SK-N-SH (cell line): Measurements from ENCODE around the gene GALM. TPM values are rescaled to one million over a fixed set of nuclear protein-coding genes. Genes with fewer than 3 reads are reported as not detected.

Experiments used
- CTCF ChIA-PET: fragments of 300-600, 350-600 bp; formaldehyde crosslinking; extraction: SDS; loops from one replicate; lab custom pipeline; 2021; lab: Yijun Ruan, JAX
- POLR2A ChIA-PET: fragments of 350-600 bp; sonication (Branson Sonifier 250); formaldehyde crosslinking; extraction: SDS; loops from one replicate; lab custom pipeline; 2020; ENCODE audit warnings: antibody characterized with exemption, inconsistent platforms; lab: Yijun Ruan, JAX
- DNase-seq: peaks from one replicate; pipeline ENCODE4 v3.0.0; 2012
- H2AFZ ChIP-seq: fragments of 200-600 bp; sonication (generic); 2 replicates; pipeline ENCODE4 v1.8.1; 2016; ENCODE audit warnings: antibody characterized with exemption, mild to moderate bottlenecking, low read depth
- H3F3A ChIP-seq: fragments of 200-600 bp; sonication (generic); replicated peaks from 2 replicates; pipeline ENCODE3; 2016; ENCODE audit warnings: antibody characterized with exemption, mild to moderate bottlenecking; ENCODE audit not compliant: insufficient read depth
- H3K27ac ChIP-seq, 2 experiments: fragments of 200-500 bp in 1 of 2; fragments of 200-600 bp in 1 of 2; sonication (Bioruptor generic) in 1 of 2; sonication (generic), shearing (Covaris generic) in 1 of 2; 2 replicates each; pipeline versions ENCODE4 v1.5.1 to v1.6.1; 2014 to 2016; ENCODE audit warnings: low read depth in 2 of 2, inconsistent platforms in 1 of 2, low read length in 1 of 2, mild to moderate bottlenecking in 1 of 2, mixed read lengths in 1 of 2
- H3K27me3 ChIP-seq: fragments of 200-600 bp; sonication (generic), shearing (Covaris generic); 2 replicates; pipeline ENCODE4 v1.6.1; 2016; ENCODE audit warnings: mixed run types; ENCODE audit not compliant: insufficient read depth
- H3K36me3 ChIP-seq, 2 experiments: fragments of 200-500 bp in 1 of 2; fragments of 200-600 bp in 1 of 2; sonication (Bioruptor generic) in 1 of 2; sonication (generic) in 1 of 2; replicated peaks in 1 of 2; 2 replicates each; pipeline versions ENCODE3 to v1.5.1; 2014 to 2016; ENCODE audit warnings: low read length in 1 of 2, mild to moderate bottlenecking in 1 of 2; ENCODE audit not compliant: insufficient read depth in 2 of 2, control insufficient read depth in 1 of 2
- H3K4me1 ChIP-seq, 2 experiments: fragments of 200-500 bp in 1 of 2; fragments of 200-600 bp in 1 of 2; sonication (Bioruptor generic) in 1 of 2; sonication (generic), shearing (Covaris generic) in 1 of 2; 2 replicates each; pipeline versions ENCODE4 v1.5.1 to v1.6.1; 2014 to 2016; ENCODE audit warnings: low read depth in 1 of 2, low read length in 1 of 2, mixed run types in 1 of 2; ENCODE audit not compliant: insufficient read depth in 2 of 2, control insufficient read depth in 1 of 2
- H3K4me2 ChIP-seq: fragments of 200-600 bp; sonication (generic), shearing (Covaris generic); 2 replicates; pipeline ENCODE4 v1.6.1; 2017; ENCODE audit warnings: mixed run types
- H3K4me3 ChIP-seq, 2 experiments: fragments of 200-500 bp in 1 of 2; fragments of 200-600 bp in 1 of 2; sonication (Bioruptor generic) in 1 of 2; sonication (generic), shearing (Covaris generic) in 1 of 2; 2 replicates each; pipeline versions ENCODE4 v1.5.1 to v1.8.1; 2014 to 2016; ENCODE audit warnings: low read depth in 2 of 2, inconsistent platforms in 1 of 2, low read length in 1 of 2, mild to moderate bottlenecking in 1 of 2, mixed read lengths in 1 of 2, moderate library complexity in 1 of 2
- H3K79me2 ChIP-seq: fragments of 200-600 bp; sonication (generic); 2 replicates; pipeline ENCODE4 v1.8.1; 2017; ENCODE audit warnings: mild to moderate bottlenecking; ENCODE audit not compliant: insufficient read depth
- H3K9ac ChIP-seq: fragments of 200-600 bp; sonication (generic); 2 replicates; pipeline ENCODE4 v1.6.1; 2017; ENCODE audit warnings: mixed run types
- H3K9me2 ChIP-seq: fragments of 200-600 bp; sonication (generic); 2 replicates; pipeline ENCODE4 v1.6.1; 2017; ENCODE audit warnings: mixed run types
- H3K9me3 ChIP-seq: fragments of 200-600 bp; sonication (generic); 2 replicates; pipeline ENCODE4 v1.6.1; 2017; ENCODE audit warnings: mixed run types, mild to moderate bottlenecking, moderate library complexity
- H4K20me1 ChIP-seq: fragments of 200-600 bp; sonication (generic); 2 replicates; pipeline ENCODE4 v1.6.1; 2017; ENCODE audit warnings: mild to moderate bottlenecking, mixed run types; ENCODE audit not compliant: insufficient read depth
- ELF1 ChIP-seq: IDR thresholded peaks from 2 replicates; pipeline ENCODE4 v1.4.0; 2012
- FOXJ3 ChIP-seq: sonication (generic); formaldehyde crosslinking; IDR thresholded peaks from 2 replicates; pipeline ENCODE4 v1.5.1; 2020; ENCODE audit warnings: mild to moderate bottlenecking, missing genetic modification reagents
- FOXM1 ChIP-seq: IDR thresholded peaks from 2 replicates; pipeline ENCODE4 v1.4.0; 2012; ENCODE audit warnings: low read depth, mild to moderate bottlenecking
- GATA2 ChIP-seq: sonication (generic); formaldehyde crosslinking; IDR thresholded peaks from 2 replicates; pipeline ENCODE4 v1.5.0; 2020; ENCODE audit warnings: mild to moderate bottlenecking, missing genetic modification reagents
- IRF3 ChIP-seq: fragments of 150-350 bp; IDR thresholded peaks from 2 replicates; pipeline ENCODE4 v1.6.1; 2016; ENCODE audit warnings: mild to moderate bottlenecking, low read depth, low read length
- MAX ChIP-seq: IDR thresholded peaks from 2 replicates; pipeline ENCODE4 v1.4.0; 2012; ENCODE audit warnings: low read depth
- MEF2A ChIP-seq: IDR thresholded peaks from 2 replicates; pipeline ENCODE4 v1.4.0; 2012; ENCODE audit warnings: low read depth, borderline replicate concordance
- MXI1 ChIP-seq: IDR thresholded peaks from 2 replicates; pipeline ENCODE4 v1.6.1; 2012; ENCODE audit warnings: mild to moderate bottlenecking, low read depth, low read length, improper control_type of control experiment
- NRF1 ChIP-seq: IDR thresholded peaks from 2 replicates; pipeline ENCODE4 v1.6.1; 2012; ENCODE audit warnings: low read depth, mild to moderate bottlenecking, low read length
- PBX3 ChIP-seq: IDR thresholded peaks from 2 replicates; pipeline ENCODE4; 2012
- RAD21 ChIP-seq: IDR thresholded peaks from 2 replicates; pipeline ENCODE4 v1.6.1; 2012; ENCODE audit warnings: mild to moderate bottlenecking, low read length
- RCOR1 ChIP-seq: fragments of 150-350 bp; IDR thresholded peaks from 2 replicates; pipeline ENCODE4 v1.6.1; 2017; ENCODE audit warnings: antibody characterized with exemption, low read length
- REST ChIP-seq: IDR thresholded peaks from 2 replicates; pipeline ENCODE4 v1.6.1; 2012; ENCODE audit warnings: mild to moderate bottlenecking, low read depth, low read length, moderate library complexity
- SIN3A ChIP-seq: IDR thresholded peaks from 2 replicates; pipeline ENCODE4 v1.6.1; 2012; ENCODE audit warnings: low read depth, mild to moderate bottlenecking, low read length, moderate library complexity, borderline replicate concordance
- USF2 ChIP-seq: fragments of 150-350 bp; IDR thresholded peaks from 2 replicates; pipeline ENCODE4 v1.6.1; 2017; ENCODE audit warnings: antibody characterized with exemption, low read length, low read depth, borderline replicate concordance
- ZBTB33 ChIP-seq: IDR thresholded peaks from 2 replicates; pipeline ENCODE4 v1.4.0; 2012; ENCODE audit warnings: low read depth, borderline replicate concordance
- WGBS: methylation state at CpG from one replicate; pipeline ENCODE4 v1.1.6; 2017; ENCODE audit warnings: low lambda C conversion rate; 5-methylcytosine and 5-hydroxymethylcytosine counted together
- polyA plus RNA-seq, 3 experiments: library from polyadenylated mRNA; depleted of rRNA; stranded (reverse); fragments of >200 nt; gene quantifications; 2 replicates each; pipeline ENCODE4 v1.2.3, GENCODE V29; 2012

Gene GALM
- polyA plus RNA-seq, 1 of the 3 experiments (the other 2 are of a cell fraction) = 17.9 TPM

GRCh38 chr2:38668779-38669479 lies 3.0 kb downstream of the GALM start:
- no peak for DNase-seq
- Histone ChIP-seq H3K9me3 (no peaks in the 10 kb centered on the region), H4K20me1 (no peaks in the 10 kb centered on the region), H3K4me1 (peaks cover 0 to 6% of the 10 kb centered on the region in 2 experiments; a peak in 1 of 4 replicates)
- TF ChIP-seq SIN3A = no peak
- no peak for TF ChIP-seq MAX
- TF ChIP-seq NRF1 = no peak
- TF ChIP-seq ELF1 = no peak
- no peak for TF ChIP-seq ZBTB33
- TF ChIP-seq REST = no peak
- no peak for TF ChIP-seq RCOR1
- TF ChIP-seq IRF3 = no peak
- TF ChIP-seq GATA2 (CRISPR knock-in tag) = no peak
- TF ChIP-seq FOXM1 = no peak
- no peak for TF ChIP-seq USF2
- no peak for TF ChIP-seq PBX3
- TF ChIP-seq RAD21 = no peak
- TF ChIP-seq MEF2A = no peak
- no peak for TF ChIP-seq FOXJ3 (CRISPR knock-in tag)
- no peak for TF ChIP-seq MXI1
- TF ChIP-seq, all 33 proteins: peak for 0
- no peak overlapping the region for H3K27ac ChIP-seq
- H3K36me3 ChIP-seq = no peaks in the 10 kb centered on the region
- no peak overlapping the region for H3K4me2 ChIP-seq
- no peak overlapping the region for H3K9ac ChIP-seq
- H2AFZ ChIP-seq = no peak overlapping the region
- CTCF ChIA-PET = no interaction called here
- H3K4me3 ChIP-seq = no peak overlapping the region
- POLR2A ChIA-PET = no interaction called here
- 95% methylated on average over 16 of the region's 16 CpGs for WGBS
- no peaks in the 10 kb centered on the region for H3K79me2 ChIP-seq
- H3F3A ChIP-seq = no peaks in the 10 kb centered on the region
- no peaks in the 10 kb centered on the region for H3K27me3 ChIP-seq
- no peaks in the 10 kb centered on the region for H3K9me2 ChIP-seq
